Colonic mucosa (tissue), 4 donors: ENCODE results near the gene PACS2. TPM values are rescaled to one million over a fixed set of nuclear protein-coding genes. Genes with fewer than 3 reads are reported as not detected.

Experiments
- DNase-seq: peaks from one replicate; pipeline ENCODE4 v3.0.0-alpha.2; 2020
- H3K27ac ChIP-seq: fragments of 200-600 bp; one replicate; pipeline ENCODE4 v1.8.0; 2021
- H3K27me3 ChIP-seq: fragments of 200-600 bp; one replicate; pipeline ENCODE4 v1.8.0; 2021
- H3K36me3 ChIP-seq: fragments of 200-600 bp; one replicate; pipeline ENCODE4 v1.8.0; 2021
- H3K4me1 ChIP-seq: fragments of 200-600 bp; one replicate; pipeline ENCODE4 v1.8.0; 2021; ENCODE audit warnings: mild to moderate bottlenecking
- H3K4me3 ChIP-seq: fragments of 200-600 bp; one replicate; pipeline ENCODE4 v1.8.0; 2021
- H3K9ac ChIP-seq, 2 donors: one replicate each; pipeline ENCODE4 v1.7.0; 2013; ENCODE audit warnings: control low read depth in 2 of 2, low read depth in 2 of 2, low read length in 2 of 2
- H3K9me3 ChIP-seq: fragments of 200-600 bp; one replicate; pipeline ENCODE4 v1.8.0; 2021
- CTCF ChIP-seq: fragments of 200-600 bp; IDR thresholded peaks from one replicate; pipeline ENCODE4 v1.8.0; 2022; ENCODE audit warnings: antibody characterized with exemption, mild to moderate bottlenecking
- intact Hi-C: fragments of 100-400 bp; cut with DNase I; formaldehyde crosslinking; loops from one replicate; pipeline ENCODE4 v1.14.1; 2022
- total RNA-seq, 2 donors: library from RNA; stranded (reverse); fragmentation: NEBNext Ultra II Directional in 1 of 2; extraction: Animal tissue kit (Norgen Biotek cat#: 25700) in 1 of 2; gene quantifications; one replicate each; pipeline ENCODE4 v1.2.1, GENCODE V29; 2021
- donor health status: healthy.
- donor health status: DM: no; HTN: no; CAD: no.
- donor health status: DM: no; HTN: no; CAD: no.

The PACS2 gene
- total RNA-seq = 10 to 100 TPM; 44.1 to 82.5 TPM

DNA sequence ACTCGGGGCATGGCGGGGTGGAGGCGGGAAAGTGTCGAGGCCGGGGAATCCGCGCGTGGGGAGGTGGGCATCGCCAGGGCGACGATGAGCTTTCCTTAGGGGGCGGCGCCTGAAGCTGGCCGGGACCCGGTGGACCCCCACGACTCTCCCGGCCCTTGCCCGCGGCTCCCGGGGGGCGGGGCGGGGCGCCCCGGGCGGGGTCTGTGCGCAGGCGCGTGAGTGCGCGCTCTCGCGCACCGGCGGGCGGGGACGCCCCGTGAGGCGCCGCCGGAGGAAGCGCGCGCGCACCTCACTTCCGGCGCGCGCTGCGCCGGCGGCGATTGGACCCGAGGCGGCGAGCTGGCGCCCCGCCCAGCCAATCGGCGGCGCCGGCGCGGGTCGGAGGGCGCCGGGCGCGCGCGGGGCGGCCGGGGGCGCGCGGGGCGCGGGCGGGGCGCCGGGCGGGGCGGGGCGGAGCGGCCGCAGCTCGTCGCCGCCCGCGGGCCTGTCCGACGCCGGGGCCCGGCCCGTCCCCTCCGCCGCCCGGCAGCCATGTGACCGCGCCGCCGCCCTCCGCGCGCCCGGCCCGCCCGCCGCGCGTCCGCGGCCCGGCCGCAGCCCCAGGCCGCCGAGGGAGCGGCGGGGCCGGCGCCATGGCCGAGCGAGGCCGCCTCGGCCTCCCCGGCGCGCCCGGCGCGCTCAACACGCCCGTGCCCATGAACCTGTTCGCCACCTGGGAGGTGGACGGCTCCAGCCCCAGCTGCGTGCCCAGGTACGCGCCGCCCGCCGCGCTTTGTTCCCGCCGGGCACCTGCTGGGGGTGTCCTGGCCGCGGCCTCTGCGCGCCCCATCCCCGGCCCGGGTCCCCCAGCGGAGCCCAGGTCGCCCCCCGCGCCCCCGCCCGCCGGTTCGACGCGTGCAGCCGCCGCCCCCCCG, at the start of gene PACS2:
TSS of gene PACS2 (plus strand) at position 462 of the 914 bp plus-strand sequence. CDS start at position 633, 171 bp downstream.
- no peak for TF ChIP-seq CTCF
- DNase-seq = peak; percentile 69
- Histone ChIP-seq H3K36me3 (no peaks in the 10 kb centered on the region), H3K27me3 (no peaks in the 10 kb centered on the region), H3K9me3 (no peaks in the 10 kb centered on the region), H3K9ac (peak within 1 kb of the TSS; percentile 81 to 83), H3K27ac (peak within 1 kb of the TSS; percentile 60), H3K4me1 (peaks cover 6% of the 10 kb centered on the region), H3K4me3 (peak within 1 kb of the TSS; percentile 65)
- intact Hi-C loops = loop anchor here (5.0 kb wide), 1 partner anchor 67 kb away; the partner anchor contains the start of gene BTBD6

DNA sequence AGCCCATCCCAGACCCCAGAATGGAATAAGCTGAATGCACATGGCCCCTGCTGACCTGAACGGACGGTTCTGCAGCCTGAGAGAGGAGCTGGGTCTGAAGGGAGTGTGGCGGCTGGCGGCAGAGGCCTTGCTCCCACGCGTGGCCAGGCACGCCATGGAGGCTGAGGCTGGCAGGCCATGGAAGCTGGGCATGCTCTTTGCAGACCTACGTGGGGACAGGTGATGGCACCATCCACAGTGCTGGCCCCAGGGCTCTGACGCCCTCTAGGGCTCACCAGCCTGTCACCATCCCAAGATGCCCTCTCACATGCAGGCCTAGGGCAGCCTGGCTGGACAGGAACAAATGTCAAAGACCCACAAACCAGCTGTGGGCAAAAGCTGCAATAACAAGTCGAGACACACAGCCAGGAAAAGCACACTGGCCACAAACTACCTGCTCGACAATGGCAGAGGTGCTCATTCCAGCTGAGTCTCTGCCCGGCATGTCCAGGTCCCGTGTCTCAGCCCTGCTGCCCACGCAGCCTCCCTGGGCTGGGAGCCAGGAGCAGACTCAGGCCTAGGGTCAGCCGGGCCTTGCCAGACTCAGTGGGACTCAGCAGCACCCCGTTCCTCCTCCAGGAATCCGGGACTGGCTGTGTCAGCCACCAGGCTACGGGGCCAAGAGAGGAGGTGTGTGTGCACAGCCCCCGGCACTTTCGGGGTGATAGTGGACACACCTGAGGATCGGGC, 46.6 kb upstream of the PACS2 start:
- no peak for DNase-seq
- no peaks in the 10 kb centered on the region for H3K4me1 ChIP-seq
- peak; percentile 26 for TF ChIP-seq CTCF

DNA sequence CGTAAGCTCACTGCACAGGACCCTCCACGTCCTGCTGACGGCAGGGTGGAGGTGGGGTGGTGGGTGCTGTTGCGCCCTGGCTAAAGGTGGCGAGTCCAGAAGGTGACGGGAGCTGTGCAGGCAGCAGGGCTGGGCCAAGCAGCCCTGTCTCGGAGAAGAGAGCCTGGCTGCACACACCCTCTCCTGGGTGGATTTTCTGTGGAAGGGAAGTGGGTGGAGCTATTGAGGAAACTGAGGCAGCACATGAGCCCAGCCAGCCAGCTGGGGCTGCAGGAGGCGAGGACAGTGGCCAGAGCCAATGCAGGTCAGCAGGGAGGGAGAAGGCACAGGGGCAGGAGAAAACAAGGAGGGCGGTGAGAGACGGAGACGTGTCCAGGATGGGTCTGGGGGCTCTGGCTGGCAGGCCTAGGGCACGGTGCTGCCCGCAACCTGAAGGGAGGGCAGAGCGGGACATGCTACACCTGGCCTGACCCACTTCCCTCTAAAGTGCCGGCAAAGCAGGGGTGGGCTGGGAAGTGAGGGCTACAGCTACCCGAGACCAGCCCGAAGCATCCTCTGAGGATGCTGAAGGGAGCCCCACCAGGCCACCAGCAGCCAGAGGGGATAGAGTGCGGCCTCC, 45.7 kb upstream of the PACS2 start:
- Histone ChIP-seq H3K27ac (no peak overlapping the region), H3K4me3 (no peak overlapping the region), H3K27me3 (no peaks in the 10 kb centered on the region), H3K9me3 (no peaks in the 10 kb centered on the region), H3K4me1 (no peaks in the 10 kb centered on the region), H3K36me3 (no peaks in the 10 kb centered on the region), H3K9ac (no peak overlapping the region)
- intact Hi-C loops = loop anchor here (5.0 kb wide), 1 partner anchor 67 kb away; no protein-coding TSS in a partner anchor
- TF ChIP-seq CTCF = no peak
- no peak for DNase-seq

More for the DNA sequence above, 46.6 kb upstream of the PACS2 start:
- Histone ChIP-seq H3K4me3 (no peak overlapping the region), H3K9me3 (no peaks in the 10 kb centered on the region), H3K27me3 (no peaks in the 10 kb centered on the region), H3K36me3 (no peaks in the 10 kb centered on the region), H3K27ac (no peak overlapping the region), H3K9ac (no peak overlapping the region)
- intact Hi-C loops = loop anchor here (5.0 kb wide), 1 partner anchor 66 kb away; no protein-coding TSS in a partner anchor

DNA sequence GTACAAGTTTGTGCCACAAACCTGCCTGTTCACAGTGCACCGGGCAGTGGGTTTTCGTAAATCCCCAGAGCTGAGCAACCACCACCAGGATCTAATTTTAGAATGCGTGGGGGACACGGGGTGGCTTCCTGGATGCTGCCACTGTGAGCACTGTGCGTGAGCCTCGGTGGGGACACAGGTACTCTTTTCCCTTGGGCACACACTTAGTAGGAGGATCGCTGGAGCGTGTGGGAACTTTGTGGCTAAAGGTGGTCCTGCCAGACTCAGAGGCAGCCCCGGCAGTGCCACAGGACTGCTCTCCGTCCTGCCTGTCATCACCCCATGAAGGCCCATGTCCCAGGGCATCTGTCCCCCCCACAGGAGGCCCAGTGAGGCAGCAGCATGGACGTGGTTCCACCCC, 45.1 kb upstream of the PACS2 start:
- no peak for TF ChIP-seq CTCF
- Histone ChIP-seq H3K4me1 (no peaks in the 10 kb centered on the region), H3K27ac (no peak overlapping the region), H3K27me3 (no peaks in the 10 kb centered on the region), H3K9ac (no peak overlapping the region), H3K36me3 (no peaks in the 10 kb centered on the region), H3K4me3 (no peak overlapping the region), H3K9me3 (no peaks in the 10 kb centered on the region)
- DNase-seq = no peak
- intact Hi-C loops = loop anchor here (5.0 kb wide), 1 partner anchor 67 kb away; no protein-coding TSS in a partner anchor
